ENCODE measurements around the gene ADPRM. TPM values are rescaled to one million over a fixed set of nuclear protein-coding genes. Genes with fewer than 3 reads are reported as not detected.

ADPRM gene
- polyA plus RNA-seq, 2 of the 4 experiments (the other 2 are of a cell fraction), result 8.3 to 25.2 TPM

DNA sequence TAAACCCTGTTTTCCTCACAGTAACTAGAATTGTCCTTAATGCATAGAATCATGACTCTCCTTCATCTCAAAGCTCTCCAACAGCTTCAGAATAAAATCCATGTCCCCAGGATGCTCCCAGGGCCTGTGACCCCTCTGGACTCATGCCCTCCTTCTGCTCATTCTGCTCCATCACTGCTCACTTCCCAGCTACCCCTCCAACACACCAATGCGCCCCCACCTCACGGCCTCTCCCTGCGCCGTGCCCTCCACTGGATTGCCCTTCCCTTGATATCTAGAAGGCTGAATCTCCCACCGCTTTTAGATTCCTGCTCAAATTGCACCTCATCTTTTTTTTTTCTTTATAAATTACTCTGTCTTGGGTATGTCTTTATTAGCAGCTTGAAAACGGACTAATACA lies 45.0 kb downstream of the ADPRM start:
- Histone ChIP-seq H3K9me3 (no peaks in the 10 kb centered on the region), H3K27ac (no peak overlapping the region), H3K4me2 (no peak overlapping the region), H3K4me3 (no peak overlapping the region), H3K4me1 (peaks cover 15% of the 10 kb centered on the region)
- FAIRE-seq (no peak), DNase-seq (ENCODE audit: low read depth in 1 of 2, low spot score in 1 of 2) (no peak), ATAC-seq (no peak)
- POLR2A ChIA-PET, result no interaction called here
- WGBS (ENCODE audit: missing lambda C conversion rate), result 62% methylated on average over 6 of the region's 6 CpGs
- CTCF ChIA-PET, result interaction anchor here (1.3 to 3.0 kb wide), 4 partner anchors 9 to 1194 kb away, joined by 4 to 13 read pairs (median 6); no protein-coding TSS in a partner anchor
- TF ChIP-seq TFCP2L1 (CRISPR knock-in tag; IDR thresholded peaks at IDR 0.05), result no peak
- TF ChIP-seq KDM5A (IDR thresholded peaks at IDR 0.05), result no peak

DNA sequence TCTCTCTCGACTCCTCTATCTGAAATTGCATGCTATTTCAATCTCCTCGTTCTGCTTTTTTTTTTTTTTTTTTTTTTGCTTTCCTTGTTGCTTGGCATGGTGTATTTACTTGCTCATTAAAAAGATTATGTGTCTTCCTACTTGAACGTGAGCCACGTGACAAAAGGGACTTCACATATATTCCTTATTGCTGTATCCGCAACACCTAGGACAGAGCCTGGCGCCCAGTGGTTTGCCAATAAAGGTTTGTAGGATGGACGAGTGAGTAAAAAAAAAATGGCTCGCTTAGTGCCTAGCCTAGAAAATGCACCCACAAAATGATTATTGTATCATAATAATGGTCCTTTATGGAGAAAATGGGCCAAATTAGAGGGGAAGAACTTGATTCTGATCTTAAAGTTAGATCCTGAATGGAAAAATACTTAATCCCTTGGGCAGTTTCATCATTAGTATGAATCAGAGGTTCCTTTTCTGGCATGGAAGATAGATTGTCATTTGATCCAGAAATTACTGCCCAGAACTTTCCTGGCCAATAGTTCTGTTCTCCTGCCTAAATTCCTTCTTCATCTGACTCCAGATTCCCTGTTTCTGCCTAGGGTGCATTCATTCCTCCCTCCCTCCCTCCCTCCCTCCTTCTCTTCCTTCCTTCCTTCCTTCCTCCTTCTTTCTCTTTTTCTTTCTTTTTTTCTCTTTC lies 46.1 kb downstream of the ADPRM start:
- Histone ChIP-seq H3K9me3 (no peaks in the 10 kb centered on the region), H3K4me1 (peaks cover 4% of the 10 kb centered on the region; the same call in 1 of the 3 replicates), H3K4me3 (no peak overlapping the region), H3K27ac (no peak overlapping the region), H3K4me2 (peak overlapping the region; percentile 28; the same call in 1 of the 3 replicates)
- ChIA-PET POLR2A (no interaction called here), CTCF (interaction anchor here (0.9 kb wide), 1 partner anchor 11 kb away, joined by 3 read pairs; no protein-coding TSS in a partner anchor)
- no peak for FAIRE-seq
- no peak for ATAC-seq
- 46% methylated on average over 8 of the region's 8 CpGs for WGBS (ENCODE audit: missing lambda C conversion rate)
- no peak for TF ChIP-seq ZC3H11A (IDR thresholded peaks at IDR 0.05)
- no peak for TF ChIP-seq CBX2 (IDR thresholded peaks at IDR 0.05; ENCODE audit: borderline replicate concordance, low read depth)
- TF ChIP-seq, protein P1, sequence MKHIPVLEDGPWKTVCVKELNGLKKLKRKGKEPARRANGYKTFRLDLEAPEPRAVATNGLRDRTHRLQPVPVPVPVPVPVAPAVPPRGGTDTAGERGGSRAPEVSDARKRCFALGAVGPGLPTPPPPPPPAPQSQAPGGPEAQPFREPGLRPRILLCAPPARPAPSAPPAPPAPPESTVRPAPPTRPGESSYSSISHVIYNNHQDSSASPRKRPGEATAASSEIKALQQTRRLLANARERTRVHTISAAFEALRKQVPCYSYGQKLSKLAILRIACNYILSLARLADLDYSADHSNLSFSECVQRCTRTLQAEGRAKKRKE (CRISPR knock-in tag; IDR thresholded peaks at IDR 0.05; ENCODE audit: low read depth), result no peak
- TF ChIP-seq CBX8 (IDR thresholded peaks at IDR 0.05), result no peak
- no peak for TF ChIP-seq NPAS2 (CRISPR knock-in tag; IDR thresholded peaks at IDR 0.05; ENCODE audit: borderline replicate concordance)
- TF ChIP-seq FOSB (CRISPR knock-in tag; IDR thresholded peaks at IDR 0.05), result no peak
- no peak for TF ChIP-seq HOXA7 (CRISPR knock-in tag; IDR thresholded peaks at IDR 0.05)
- no peak for TF ChIP-seq POLR2AphosphoS2 (conservative IDR thresholded peaks at IDR 0.05; ENCODE audit: low read length)
- TF ChIP-seq, protein P2, sequence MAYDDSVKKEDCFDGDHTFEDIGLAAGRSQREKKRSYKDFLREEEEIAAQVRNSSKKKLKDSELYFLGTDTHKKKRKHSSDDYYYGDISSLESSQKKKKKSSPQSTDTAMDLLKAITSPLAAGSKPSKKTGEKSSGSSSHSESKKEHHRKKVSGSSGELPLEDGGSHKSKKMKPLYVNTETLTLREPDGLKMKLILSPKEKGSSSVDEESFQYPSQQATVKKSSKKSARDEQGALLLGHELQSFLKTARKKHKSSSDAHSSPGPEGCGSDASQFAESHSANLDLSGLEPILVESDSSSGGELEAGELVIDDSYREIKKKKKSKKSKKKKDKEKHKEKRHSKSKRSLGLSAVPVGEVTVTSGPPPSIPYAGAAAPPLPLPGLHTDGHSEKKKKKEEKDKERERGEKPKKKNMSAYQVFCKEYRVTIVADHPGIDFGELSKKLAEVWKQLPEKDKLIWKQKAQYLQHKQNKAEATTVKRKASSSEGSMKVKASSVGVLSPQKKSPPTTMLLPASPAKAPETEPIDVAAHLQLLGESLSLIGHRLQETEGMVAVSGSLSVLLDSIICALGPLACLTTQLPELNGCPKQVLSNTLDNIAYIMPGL (CRISPR knock-in tag; IDR thresholded peaks at IDR 0.05; ENCODE audit: borderline replicate concordance), result no peak
- no peak for TF ChIP-seq EP300 (IDR thresholded peaks at IDR 0.05)
- TF ChIP-seq ZSCAN20 (CRISPR knock-in tag; IDR thresholded peaks at IDR 0.05), result no peak
- TF ChIP-seq EHF (CRISPR knock-in tag; IDR thresholded peaks at IDR 0.05), result no peak
- no peak for TF ChIP-seq KDM5A (IDR thresholded peaks at IDR 0.05)
- TF ChIP-seq, protein P3, sequence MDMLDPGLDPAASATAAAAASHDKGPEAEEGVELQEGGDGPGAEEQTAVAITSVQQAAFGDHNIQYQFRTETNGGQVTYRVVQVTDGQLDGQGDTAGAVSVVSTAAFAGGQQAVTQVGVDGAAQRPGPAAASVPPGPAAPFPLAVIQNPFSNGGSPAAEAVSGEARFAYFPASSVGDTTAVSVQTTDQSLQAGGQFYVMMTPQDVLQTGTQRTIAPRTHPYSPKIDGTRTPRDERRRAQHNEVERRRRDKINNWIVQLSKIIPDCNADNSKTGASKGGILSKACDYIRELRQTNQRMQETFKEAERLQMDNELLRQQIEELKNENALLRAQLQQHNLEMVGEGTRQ (IDR thresholded peaks at IDR 0.05), result no peak
- DNase-seq (ENCODE audit: low read depth in 1 of 2, low spot score in 1 of 2), result no peak

DNA sequence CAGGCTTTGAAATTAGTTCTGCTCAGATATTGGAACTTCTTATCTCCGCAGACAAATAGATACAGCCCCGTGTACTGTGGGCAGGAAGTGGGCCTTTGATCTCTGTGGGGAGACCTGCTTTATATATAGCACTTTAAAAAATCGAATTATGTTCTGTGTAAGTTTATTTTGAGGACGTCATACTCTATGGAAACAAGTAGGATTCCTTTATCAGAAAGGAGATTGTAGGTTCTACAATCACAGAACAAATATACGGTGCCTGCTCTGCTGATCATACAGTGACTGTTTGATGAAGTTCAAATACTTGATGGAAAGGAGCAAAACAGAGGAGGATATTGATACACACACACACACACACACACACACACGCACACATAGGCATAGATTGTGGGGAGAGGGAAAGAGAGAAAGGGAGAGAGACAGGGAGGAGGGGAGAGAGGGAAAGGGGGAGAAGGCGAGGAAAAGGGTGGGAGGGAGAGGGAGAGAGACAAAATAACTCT lies 47.2 kb downstream of the ADPRM start:
- POLR2A ChIA-PET, result no interaction called here
- ATAC-seq, result no peak

More for the DNA sequence above, 47.2 kb downstream of the ADPRM start:
- 48% methylated on average over 7 of the region's 7 CpGs for WGBS (ENCODE audit: missing lambda C conversion rate)
- Histone ChIP-seq H3K4me2 (no peak overlapping the region), H3K4me3 (no peak overlapping the region), H3K4me1 (peaks cover 3% of the 10 kb centered on the region; the same call in 1 of the 3 replicates), H3K27ac (no peak overlapping the region), H3K9me3 (no peaks in the 10 kb centered on the region)
- TF ChIP-seq, protein P3 (IDR thresholded peaks at IDR 0.05), result no peak
- TF ChIP-seq, protein P4, sequence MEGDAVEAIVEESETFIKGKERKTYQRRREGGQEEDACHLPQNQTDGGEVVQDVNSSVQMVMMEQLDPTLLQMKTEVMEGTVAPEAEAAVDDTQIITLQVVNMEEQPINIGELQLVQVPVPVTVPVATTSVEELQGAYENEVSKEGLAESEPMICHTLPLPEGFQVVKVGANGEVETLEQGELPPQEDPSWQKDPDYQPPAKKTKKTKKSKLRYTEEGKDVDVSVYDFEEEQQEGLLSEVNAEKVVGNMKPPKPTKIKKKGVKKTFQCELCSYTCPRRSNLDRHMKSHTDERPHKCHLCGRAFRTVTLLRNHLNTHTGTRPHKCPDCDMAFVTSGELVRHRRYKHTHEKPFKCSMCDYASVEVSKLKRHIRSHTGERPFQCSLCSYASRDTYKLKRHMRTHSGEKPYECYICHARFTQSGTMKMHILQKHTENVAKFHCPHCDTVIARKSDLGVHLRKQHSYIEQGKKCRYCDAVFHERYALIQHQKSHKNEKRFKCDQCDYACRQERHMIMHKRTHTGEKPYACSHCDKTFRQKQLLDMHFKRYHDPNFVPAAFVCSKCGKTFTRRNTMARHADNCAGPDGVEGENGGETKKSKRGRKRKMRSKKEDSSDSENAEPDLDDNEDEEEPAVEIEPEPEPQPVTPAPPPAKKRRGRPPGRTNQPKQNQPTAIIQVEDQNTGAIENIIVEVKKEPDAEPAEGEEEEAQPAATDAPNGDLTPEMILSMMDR (IDR thresholded peaks at IDR 0.05), result no peak
- no peak for TF ChIP-seq TFCP2L1 (CRISPR knock-in tag; IDR thresholded peaks at IDR 0.05)
- no peak for TF ChIP-seq CBX2 (IDR thresholded peaks at IDR 0.05; ENCODE audit: borderline replicate concordance, low read depth)
- TF ChIP-seq, protein P1 (CRISPR knock-in tag; IDR thresholded peaks at IDR 0.05; ENCODE audit: low read depth), result no peak
- DNase-seq (ENCODE audit: low read depth in 1 of 2, low spot score in 1 of 2) (no peak), FAIRE-seq (no peak)
- CTCF ChIA-PET, result no interaction called here

All from A549 (cell line).